Prostate gland (tissue), 2 donors: Measurements from ENCODE around the gene DLL4. TPM values are rescaled to one million over a fixed set of nuclear protein-coding genes. Genes with fewer than 3 reads are reported as not detected.
A peak's percentile ranks its signal among the peaks of the same experiment; 100 is the strongest.

Experiments used
- DNase-seq: peaks from one replicate; pipeline ENCODE4 v3.0.0-alpha.2; 2019; ENCODE audit warnings: low spot score
- H3K27ac ChIP-seq, 2 donors: fragments of 200-600 bp; sonication (generic); 2 replicates each; pipeline ENCODE4 v1.5.1; 2017 to 2019
- H3K27me3 ChIP-seq: fragments of 200-600 bp; sonication (generic); replicated peaks from 2 replicates; pipeline ENCODE4 v1.5.1; 2019; ENCODE audit not compliant: insufficient read depth
- H3K36me3 ChIP-seq, 2 donors: fragments of 200-600 bp; sonication (generic); 1 replicate in 1 of 2; 2 replicates in 1 of 2; pipeline versions ENCODE4 v1.5.1 to v1.8.1; 2017 to 2019
- H3K4me1 ChIP-seq: fragments of 200-600 bp; sonication (generic); replicated peaks from 2 replicates; pipeline ENCODE4 v1.5.1; 2019
- H3K4me3 ChIP-seq, 2 donors: fragments of 200-600 bp; sonication (generic); 2 replicates each; pipeline ENCODE4 v1.5.1; 2017 to 2019
- H3K9me3 ChIP-seq: fragments of 200-600 bp; sonication (generic); 2 replicates; pipeline ENCODE4 v1.5.1; 2017
- POLR2A ChIP-seq: fragments of 450-650 bp; IDR thresholded peaks from one replicate; pipeline ENCODE4 v1.6.1; 2016; ENCODE audit warnings: antibody characterized with exemption, mild to moderate bottlenecking
- POLR2AphosphoS5 ChIP-seq: sonication (generic); formaldehyde crosslinking; IDR thresholded peaks from one replicate; pipeline ENCODE4 v1.6.1; 2017; ENCODE audit warnings: antibody characterized with exemption
- WGBS: methylation state at CpG from one replicate; pipeline ENCODE4 v1.1.5; 2018; 5-methylcytosine and 5-hydroxymethylcytosine counted together
- intact Hi-C: fragments of 100-400 bp; cut with DNase I; formaldehyde crosslinking; loops from one replicate; pipeline ENCODE4 v1.14.2; 2022
- total RNA-seq, 2 donors: library from RNA; depleted of rRNA; stranded (reverse); fragments of >200 nt; gene quantifications; one replicate each; pipeline ENCODE4 v1.1.0, GENCODE V29; 2016
- TF ChIP-seq, protein P1 (sequence below), 4 experiments: fragments of 200-600 bp in 2 of 4; fragments of 450-650 bp in 2 of 4; sonication (generic) in 2 of 4; IDR thresholded peaks; 1 replicate in 3 of 4; 2 replicates in 1 of 4; pipeline ENCODE4 v1.5.1; 2016 to 2019; ENCODE audit warnings: antibody characterized with exemption in 4 of 4, mild to moderate bottlenecking in 2 of 4, moderate library complexity in 2 of 4

The DLL4 gene
- 1 to 10 TPM; 6.2 to 6.5 TPM for total RNA-seq

DNA sequence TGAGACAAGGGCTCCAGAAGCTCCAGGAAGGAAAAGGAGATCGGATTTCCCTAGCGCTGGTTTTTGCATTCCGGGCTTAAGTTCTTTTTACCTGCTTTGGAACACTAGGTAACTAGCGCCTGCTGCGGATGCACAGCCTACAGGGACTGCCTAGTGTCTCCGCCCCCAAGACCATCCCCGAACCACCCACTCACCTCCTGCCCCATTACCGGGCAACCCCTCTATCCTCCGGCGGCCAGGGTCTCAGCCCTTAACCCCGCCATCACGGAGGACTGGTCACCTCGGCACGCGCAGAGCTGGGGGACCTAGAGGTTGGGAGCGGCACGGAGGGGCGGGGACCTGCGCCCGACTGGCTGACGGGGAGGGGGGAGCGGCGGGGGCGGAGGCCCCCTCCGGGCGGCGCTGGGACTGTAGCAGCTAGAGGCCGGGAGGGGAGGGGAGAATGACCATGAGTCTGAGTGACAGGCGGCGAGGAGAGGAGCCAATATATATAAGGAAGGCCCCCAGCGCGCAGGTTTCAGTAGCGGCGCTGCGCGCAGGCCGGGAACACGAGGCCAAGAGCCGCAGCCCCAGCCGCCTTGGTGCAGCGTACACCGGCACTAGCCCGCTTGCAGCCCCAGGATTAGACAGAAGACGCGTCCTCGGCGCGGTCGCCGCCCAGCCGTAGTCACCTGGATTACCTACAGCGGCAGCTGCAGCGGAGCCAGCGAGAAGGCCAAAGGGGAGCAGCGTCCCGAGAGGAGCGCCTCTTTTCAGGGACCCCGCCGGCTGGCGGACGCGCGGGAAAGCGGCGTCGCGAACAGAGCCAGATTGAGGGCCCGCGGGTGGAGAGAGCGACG is at the start of gene DLL4:
Gene DLL4, plus strand, starts transcription at position 520 of the 839 bp plus-strand sequence. CDS start 329 bp downstream, outside the sequence.
- H3K4me1 ChIP-seq = peaks cover 26% of the 10 kb centered on the region
- intact Hi-C loops = no loop called here
- peak within 1 kb of the TSS in 1 of 2 donors; percentile 22 for H3K27ac ChIP-seq
- peak; percentile 55 for DNase-seq
- H3K27me3 ChIP-seq = peaks cover 15% of the 10 kb centered on the region
- no peaks in the 10 kb centered on the region for H3K9me3 ChIP-seq
- H3K4me3 ChIP-seq = peak within 1 kb of the TSS; percentile 33 to 35
- WGBS = under 1% methylated on average over 46 of the region's 71 CpGs
- no peaks in the 10 kb centered on the region for H3K36me3 ChIP-seq
- TF ChIP-seq POLR2A = no peak
- TF ChIP-seq, protein P1, sequence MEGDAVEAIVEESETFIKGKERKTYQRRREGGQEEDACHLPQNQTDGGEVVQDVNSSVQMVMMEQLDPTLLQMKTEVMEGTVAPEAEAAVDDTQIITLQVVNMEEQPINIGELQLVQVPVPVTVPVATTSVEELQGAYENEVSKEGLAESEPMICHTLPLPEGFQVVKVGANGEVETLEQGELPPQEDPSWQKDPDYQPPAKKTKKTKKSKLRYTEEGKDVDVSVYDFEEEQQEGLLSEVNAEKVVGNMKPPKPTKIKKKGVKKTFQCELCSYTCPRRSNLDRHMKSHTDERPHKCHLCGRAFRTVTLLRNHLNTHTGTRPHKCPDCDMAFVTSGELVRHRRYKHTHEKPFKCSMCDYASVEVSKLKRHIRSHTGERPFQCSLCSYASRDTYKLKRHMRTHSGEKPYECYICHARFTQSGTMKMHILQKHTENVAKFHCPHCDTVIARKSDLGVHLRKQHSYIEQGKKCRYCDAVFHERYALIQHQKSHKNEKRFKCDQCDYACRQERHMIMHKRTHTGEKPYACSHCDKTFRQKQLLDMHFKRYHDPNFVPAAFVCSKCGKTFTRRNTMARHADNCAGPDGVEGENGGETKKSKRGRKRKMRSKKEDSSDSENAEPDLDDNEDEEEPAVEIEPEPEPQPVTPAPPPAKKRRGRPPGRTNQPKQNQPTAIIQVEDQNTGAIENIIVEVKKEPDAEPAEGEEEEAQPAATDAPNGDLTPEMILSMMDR (IDR thresholded peaks at IDR 0.05) = peak in 1 of 4 experiments; percentile 23
- TF ChIP-seq POLR2AphosphoS5 = peak; percentile 31

DNA sequence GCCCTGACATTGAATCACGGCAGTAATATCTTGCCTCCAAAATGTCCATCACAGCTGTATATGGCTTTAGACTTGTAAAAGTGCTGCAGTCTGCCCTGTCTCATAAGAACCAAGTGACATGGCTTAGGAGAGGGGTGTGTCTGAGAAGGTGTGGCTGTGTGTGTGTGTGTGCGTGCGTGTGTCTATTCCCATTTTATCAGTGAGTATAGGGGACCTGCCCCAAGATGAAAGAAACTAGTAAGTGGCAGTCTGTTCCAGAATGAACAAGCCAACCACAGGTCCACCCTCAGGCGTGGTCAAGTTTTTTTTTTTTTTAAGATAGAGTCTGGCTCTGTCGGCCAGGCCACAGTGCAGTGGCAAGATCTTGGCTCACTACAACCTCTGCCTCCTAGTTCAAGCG is 49.5 kb upstream of the DLL4 start:
- Histone ChIP-seq H3K27ac (no peak overlapping the region), H3K9me3 (no peaks in the 10 kb centered on the region), H3K4me1 (no peaks in the 10 kb centered on the region), H3K36me3 (no peaks in the 10 kb centered on the region), H3K4me3 (no peak overlapping the region), H3K27me3 (no peaks in the 10 kb centered on the region)
- no peak for TF ChIP-seq POLR2AphosphoS5
- no peak for TF ChIP-seq POLR2A
- TF ChIP-seq, protein P1 (IDR thresholded peaks at IDR 0.05) = no peak
- no peak for DNase-seq
- intact Hi-C loops = no loop called here
- WGBS = 91% methylated on average over 6 of the region's 6 CpGs

DNA sequence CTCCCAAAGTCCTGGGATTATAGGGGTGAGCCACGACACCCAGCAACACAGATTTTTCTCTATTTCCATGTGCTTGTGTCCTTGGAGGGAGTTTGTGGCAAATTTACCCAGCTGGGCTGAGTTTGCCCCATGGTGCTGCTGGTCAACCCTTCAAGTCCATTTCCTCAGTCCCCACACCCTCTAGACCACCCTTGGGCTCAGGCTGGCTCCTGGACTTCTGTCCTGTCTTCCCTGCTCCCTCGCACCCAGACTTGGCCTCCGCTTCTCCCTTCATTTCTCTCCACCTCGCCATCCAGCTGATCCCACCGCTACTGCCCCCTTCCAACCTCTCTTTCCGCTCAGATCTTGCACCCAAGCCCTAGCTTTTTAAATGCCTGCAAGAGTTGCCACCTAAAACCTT is 47.8 kb upstream of the DLL4 start:
- no peaks in the 10 kb centered on the region for H3K9me3 ChIP-seq
- no peaks in the 10 kb centered on the region for H3K4me1 ChIP-seq
- TF ChIP-seq POLR2A (no peak), POLR2AphosphoS5 (no peak)
- TF ChIP-seq, protein P1 (IDR thresholded peaks at IDR 0.05) = no peak
- no peaks in the 10 kb centered on the region for H3K27me3 ChIP-seq
- DNase-seq = no peak
- intact Hi-C loops = no loop called here
- H3K36me3 ChIP-seq = no peaks in the 10 kb centered on the region
- 97% methylated on average over 6 of the region's 6 CpGs for WGBS
- H3K27ac ChIP-seq = no peak overlapping the region
- H3K4me3 ChIP-seq = no peak overlapping the region

DNA sequence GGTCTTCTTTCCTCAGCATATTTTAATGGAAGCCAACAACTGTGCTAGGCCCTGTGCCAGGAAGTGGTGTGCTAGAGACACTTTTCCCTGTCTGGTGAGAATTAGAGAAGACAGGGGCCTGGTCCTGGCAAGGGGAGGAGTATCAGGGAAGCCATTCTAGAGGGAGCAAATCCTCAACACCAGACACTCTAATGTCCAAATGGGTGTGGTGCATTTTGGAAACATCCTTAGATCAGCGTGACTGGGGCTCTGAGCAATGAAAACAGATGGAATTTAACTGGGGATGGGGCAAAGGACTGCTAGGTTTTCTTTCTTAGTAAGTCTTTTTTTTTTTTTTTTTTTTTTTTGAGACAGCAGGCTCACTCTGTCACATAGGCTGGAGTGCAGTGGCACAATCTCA is 42.6 kb upstream of the DLL4 start:
- intact Hi-C loops = no loop called here
- WGBS = 86% methylated on average over 1 of the region's 1 CpG

More for the DNA sequence above, 42.6 kb upstream of the DLL4 start:
- Histone ChIP-seq H3K4me1 (no peaks in the 10 kb centered on the region), H3K36me3 (no peaks in the 10 kb centered on the region), H3K27ac (no peak overlapping the region), H3K27me3 (no peaks in the 10 kb centered on the region), H3K4me3 (no peak overlapping the region), H3K9me3 (no peaks in the 10 kb centered on the region)
- TF ChIP-seq POLR2AphosphoS5 = no peak
- TF ChIP-seq, protein P1 (IDR thresholded peaks at IDR 0.05) = no peak
- no peak for TF ChIP-seq POLR2A
- DNase-seq = no peak
